HG03280 (cell line): ENCODE measurements around the gene FURIN.
"Not testable (repeated sequence)": the region's sequence is repeated elsewhere in the genome, so short reads cannot be mapped to it uniquely, and the experiment has no call there.

Experiments
- ATAC-seq: cut with Tn5 transposase; IDR thresholded peaks from one replicate; pipeline ENCODE4 v1.9.1; 2021; ENCODE audit warnings: mild to moderate bottlenecking, moderate library complexity; ENCODE audit not compliant: unreplicated experiment

The FURIN gene

DNA sequence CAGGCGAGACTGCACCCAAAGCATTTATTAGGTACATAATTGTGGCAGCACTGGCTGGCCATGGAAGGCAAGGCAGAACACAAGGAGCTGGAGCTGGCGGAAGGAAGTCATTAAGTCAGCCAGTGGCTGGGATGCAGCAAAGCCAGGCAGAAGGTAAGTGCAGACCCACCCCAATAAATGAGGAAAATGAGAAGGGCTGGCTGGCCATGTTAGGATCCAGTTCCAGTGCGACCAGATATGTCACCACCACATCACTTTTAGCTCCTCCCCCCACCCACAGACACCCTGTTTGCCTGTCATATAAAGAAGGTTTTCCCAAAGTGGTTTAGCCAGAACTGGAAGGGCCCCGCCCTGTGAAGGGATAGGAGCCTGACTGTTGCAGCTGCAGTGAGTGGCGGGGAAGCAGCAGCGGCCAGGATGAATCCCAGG, at the start of gene FURIN:
Gene FURIN, plus strand, starts transcription at position 328 of the 429 bp plus-strand sequence. CDS start 7,153 bp downstream, outside the sequence.
- no peak for ATAC-seq

DNA sequence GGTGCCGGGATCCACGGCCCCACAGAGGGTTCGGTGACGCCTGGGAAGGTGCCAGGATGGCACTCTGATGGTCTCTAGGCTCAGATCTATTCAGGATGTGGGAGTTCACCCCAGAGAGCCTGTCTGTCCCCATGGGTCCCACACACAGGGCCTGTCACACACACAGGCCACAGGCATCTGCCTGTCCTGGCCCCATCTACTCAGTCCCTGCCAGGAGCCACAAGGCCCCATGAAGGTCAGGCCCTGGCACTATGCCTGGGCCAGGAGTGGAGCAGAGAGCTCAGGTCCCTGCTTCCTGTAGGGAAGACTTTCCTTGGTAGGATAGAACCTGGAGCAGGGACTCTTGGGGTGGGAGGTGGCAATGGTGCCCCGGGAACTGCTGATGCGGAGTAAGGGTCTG, 49.0 kb upstream of the FURIN start:
- no peak for ATAC-seq

DNA sequence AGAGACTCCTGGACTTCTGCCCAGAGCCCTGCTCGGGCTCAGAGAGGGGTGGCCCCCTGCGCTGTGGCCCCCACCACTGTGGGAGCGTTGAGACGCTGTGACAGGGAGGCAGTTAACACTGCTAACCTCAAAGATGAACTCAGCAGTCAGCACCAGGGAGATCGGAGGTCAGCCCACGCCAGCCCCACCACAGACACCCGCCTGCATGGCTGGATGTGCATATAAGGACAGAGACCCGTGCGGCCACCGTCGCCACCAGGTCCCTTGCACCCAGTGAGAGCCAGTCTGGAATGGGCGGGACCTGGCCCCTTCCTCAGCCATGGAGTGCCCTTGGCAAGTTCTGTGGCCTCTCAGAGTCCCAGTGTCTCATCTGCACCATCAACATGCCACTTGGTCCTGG, 48.5 kb upstream of the FURIN start:
- ATAC-seq, result no peak

GRCh38 chr15:90820481-90820880, 47.9 kb upstream of the FURIN start:
- no peak for ATAC-seq

DNA sequence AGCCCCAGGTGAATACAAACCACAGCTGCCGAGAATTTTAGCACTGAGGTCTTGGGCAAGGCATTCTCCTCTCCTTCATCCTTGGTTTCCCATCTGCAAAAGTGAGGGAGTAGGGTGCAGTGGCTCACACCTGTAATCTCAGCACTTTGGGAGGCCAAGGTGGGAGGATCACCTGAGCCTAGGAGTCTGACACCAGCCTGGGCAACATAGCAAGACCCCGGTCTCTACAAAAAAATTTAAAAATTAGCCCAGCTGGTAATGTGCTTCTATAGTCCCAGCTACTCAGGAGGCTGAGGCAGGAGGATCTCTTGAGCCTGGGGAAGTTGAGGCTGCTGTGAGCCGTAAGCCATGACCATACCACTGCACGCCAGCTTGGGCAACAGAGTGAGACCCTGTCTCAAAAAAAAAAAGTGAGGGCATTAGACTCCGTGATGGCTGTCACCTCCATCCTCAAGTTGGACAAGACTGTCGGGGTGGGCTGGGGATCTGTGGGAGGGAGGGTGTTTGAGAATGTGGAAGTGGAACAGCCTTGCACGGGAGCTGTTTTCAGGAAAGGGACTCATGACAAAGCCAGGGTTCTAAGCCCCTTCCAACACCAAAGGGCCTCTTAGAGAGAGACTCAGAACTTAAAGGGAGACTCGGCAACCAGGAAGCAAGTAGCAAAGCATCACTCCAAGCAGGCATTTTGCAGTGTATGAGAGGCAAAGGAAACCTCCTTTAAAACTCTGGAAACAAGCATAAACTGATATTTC, 46.0 kb upstream of the FURIN start:
- no peak for ATAC-seq

- ATAC-seq, result no peak
Measured at GRCh38 chr15:90823455-90823974, 44.9 kb upstream of the FURIN start.

GRCh38 chr15:90825115-90825899, 43.1 kb upstream of the FURIN start:
- not testable (repeated sequence) for ATAC-seq

DNA sequence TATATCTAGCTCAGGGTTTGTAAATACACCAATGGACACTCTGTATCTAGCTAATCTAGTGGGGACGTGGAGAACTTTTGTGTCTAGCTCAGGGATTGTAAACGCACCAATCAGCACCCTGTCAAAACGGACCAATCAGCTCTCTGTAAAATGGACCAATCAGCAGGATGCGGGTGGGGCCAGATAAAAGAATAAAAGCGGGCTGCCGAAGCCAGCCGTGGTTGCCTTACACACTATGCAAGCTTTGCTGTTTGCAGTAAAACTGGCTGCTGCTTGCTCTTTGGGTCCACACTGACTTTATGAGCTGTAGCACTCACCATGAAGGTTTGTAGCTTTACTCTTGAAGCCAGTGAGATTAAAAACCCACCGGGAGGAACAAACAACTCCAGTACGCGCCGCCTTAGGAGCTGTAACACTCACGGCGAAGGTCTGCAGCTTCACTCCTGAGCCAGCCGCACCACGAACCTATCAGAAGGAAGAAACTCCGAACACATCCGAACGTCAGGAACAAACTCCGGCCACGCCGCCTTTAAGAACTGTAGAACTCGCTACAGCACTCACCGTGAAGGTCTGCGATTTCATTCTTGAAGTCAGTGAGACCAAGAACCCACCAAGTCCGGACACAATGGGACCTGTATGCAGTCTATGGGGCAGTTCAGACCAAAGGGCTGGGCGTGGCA, 42.0 kb upstream of the FURIN start:
- not testable (repeated sequence) for ATAC-seq

DNA sequence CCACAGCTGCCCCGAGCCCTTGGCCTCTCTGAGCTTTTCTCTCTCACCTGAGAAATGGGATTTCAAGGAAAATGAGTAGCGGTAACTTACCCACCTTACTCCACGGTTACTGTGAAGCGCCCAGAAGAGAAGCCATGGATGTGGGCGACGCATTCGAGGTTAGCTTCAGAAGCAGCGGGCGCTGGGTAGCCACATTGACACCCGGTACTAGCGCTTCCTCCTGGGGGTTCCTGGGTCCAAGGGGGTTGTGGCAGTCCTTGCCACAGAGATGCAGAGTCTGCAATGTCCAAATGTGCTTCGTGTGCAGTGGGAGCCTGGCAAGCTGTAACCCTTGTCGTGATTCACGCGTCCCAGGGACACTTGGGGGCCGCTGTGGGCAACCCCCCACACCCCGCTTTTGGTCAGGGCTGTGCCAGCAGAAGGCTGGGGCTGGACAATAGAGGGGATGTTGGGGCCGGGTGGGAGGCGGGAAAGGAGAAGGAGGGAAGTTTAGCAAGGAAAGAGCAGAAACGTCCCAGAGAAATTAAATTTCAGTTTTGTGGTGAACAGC, 41.4 kb upstream of the FURIN start:
- no peak for ATAC-seq

GRCh38 chr15:90828111-90828510, 40.3 kb upstream of the FURIN start:
- ATAC-seq, result no peak

GRCh38 chr15:90829126-90829525, 39.3 kb upstream of the FURIN start:
- no peak for ATAC-seq

DNA sequence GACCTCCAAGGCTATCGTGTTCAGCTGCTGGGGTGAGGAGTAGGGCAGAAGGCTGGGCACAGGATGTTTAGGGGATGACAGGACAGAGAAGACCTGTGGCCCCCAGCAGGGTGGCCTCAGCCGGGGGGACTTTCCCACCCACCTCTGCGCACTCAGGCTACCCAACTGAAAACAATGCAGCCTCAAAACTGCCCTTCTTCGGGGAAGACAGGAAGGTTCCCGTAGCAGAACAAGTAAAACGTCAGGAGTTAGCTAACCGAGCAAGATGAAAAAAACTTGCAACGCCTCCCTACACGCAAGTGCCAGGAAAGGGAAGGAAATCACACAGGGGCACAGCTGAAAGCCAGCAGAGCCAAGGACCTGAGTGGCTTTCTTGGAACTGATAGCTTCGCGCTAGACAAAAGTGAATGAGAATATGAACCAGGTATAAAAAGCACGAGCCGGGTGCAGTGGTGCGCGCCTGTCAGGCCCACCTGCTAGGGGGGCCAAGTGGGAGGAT, 38.4 kb upstream of the FURIN start:
- no peak for ATAC-seq

DNA sequence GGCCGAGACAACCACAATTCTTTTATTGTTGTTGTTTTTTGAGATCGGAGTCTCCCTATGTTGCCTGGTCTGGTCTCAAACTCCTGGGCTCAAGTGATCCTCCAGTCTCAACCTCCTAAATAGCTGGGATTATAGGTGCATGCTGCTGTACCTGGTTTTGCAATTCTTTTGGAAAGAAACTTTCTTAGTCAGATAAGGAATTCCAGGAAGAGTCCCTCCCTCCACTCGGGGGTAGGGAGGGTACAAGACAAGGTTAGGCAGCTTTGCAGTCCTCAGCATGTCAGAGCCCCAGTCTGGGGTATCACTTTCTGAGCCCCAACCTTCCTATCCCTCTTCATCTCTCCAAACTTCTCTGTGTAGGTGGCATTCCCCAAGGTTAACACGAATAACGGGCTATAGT, 33.8 kb upstream of the FURIN start:
- no peak for ATAC-seq

DNA sequence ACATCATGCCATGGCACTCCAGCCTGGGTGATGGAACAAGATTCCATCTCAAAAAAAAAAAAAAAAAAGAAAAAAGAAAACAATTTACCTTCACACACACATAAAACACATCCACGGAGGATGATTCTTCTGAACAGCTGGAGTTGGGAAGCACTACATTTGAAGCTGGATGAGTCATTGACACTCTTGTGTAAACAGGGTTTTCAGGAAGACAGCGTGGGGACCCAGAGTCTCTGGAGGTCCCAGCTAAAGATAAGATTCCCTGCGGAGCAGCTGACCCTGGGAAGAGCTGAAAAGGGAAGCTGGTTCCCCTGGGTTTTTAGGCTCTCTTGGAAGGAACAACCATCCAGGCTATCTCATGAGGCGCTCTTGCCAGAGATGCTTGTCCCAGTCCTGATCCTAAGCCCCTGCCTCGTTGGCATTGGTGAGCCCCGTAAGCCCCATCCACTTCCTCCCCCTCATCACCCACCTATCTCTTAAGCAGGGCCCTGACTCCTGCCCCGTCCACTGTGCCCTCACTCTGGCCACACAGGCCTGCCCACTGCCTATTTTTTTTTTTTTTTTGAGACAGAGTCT, 32.0 kb upstream of the FURIN start:
- no peak for ATAC-seq

DNA sequence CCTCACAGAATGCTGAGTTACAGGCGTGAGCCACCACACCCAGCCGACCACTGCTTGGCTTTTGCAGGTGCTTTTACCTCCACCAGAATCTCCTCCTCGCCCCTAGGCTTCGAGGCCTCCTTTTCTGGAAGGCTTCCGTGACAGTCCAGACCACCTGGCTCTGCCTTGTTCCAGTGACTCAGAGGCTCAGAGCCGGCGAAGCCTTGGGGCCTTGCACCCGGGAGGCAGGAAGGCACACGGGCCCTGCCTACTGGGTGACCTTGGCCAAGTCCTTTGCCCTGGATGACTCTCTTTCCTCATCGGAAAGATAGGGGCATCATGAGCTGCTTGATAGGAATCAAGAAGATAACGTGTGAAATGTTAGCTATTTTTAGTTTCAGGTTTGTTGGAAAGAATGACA, 31.3 kb upstream of the FURIN start:
- ATAC-seq, result no peak

- no peak for ATAC-seq
Measured at GRCh38 chr15:90838139-90838538, 30.2 kb upstream of the FURIN start.

GRCh38 chr15:90838544-90838943, 29.8 kb upstream of the FURIN start:
- no peak for ATAC-seq

GRCh38 chr15:90839187-90840071, 29.0 kb upstream of the FURIN start:
- peak; percentile 60 for ATAC-seq

DNA sequence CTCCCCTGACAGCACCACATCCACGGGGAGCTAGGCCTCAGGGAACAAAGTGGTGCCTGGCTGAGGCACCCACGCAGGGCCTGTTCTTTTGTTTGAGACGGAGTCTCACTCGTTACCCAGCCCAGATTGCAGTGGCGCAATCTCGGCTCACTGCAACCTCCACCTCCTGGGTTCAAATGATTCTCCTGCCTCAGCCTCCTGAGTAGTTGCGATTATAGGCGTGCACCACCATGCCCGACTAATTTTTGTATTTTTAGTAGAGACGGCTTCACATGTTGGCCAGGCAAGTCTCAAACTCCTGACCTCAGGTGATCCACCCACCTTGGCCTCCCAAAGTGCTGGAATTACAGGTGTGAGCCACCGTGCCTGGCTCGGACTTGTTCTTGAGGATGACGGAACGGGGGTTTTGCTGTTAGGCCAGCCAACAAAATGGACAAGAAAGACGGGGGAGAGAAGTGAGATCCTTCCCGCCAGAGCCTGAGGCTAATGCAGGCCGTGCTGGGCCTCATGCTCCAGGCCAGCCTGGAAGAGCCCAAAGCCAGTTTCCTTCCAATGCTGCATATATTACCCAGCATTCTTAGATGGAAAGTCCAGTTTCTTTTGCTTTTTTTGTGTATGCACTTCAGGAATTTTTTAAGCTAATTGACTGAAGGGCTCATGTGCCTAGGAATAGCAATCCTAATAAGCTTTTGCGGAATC, 28.1 kb upstream of the FURIN start:
- no peak for ATAC-seq
